ENCODE results near the gene CASP8AP2. TPM values are rescaled to one million over a fixed set of nuclear protein-coding genes. Genes with fewer than 3 reads are reported as not detected.

The CASP8AP2 gene
- total and polyA plus RNA-seq, 2 donors = 9.4 to 19.5 TPM

DNA sequence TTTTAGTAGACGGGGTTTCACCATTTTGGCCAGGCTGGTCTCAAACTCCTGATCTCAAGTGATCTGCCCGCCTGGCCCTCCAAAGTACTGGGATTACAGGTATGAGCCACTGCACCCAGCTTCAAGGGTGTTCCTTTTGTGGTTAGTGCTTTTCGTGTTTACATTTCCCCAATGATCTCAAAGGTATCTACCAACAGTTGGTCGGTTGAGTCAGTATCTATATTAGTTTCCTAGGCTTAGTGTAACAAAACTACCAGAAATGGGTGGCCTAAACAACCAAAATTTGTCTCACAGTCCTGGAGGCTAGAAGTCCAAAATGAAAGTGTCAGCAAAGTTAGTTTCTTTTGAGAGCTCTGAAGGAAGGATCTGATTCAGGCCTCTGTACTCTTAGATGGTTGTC lies 30.1 kb downstream of the CASP8AP2 start:
- Histone ChIP-seq H3K36me3 (ENCODE audit: control insufficient read depth in 2 of 2, insufficient read depth in 2 of 2, low read length in 1 of 2) (peaks cover 31 to 69% of the 10 kb centered on the region in 2 donors), H3K27me3 (ENCODE audit: control insufficient read depth in 2 of 2, insufficient read depth in 1 of 2, low read length in 1 of 2) (no peaks in the 10 kb centered on the region), H3K4me1 (ENCODE audit: control insufficient read depth in 2 of 2, insufficient read depth in 2 of 2, low read length in 2 of 2) (no peaks in the 10 kb centered on the region), H3K27ac (ENCODE audit: low read depth in 1 of 2, low read length in 1 of 2) (no peak overlapping the region), H3K4me3 (ENCODE audit: low read length in 2 of 2) (no peak overlapping the region), H3K9me3 (ENCODE audit: control insufficient read depth in 2 of 2, insufficient read depth in 1 of 2, low read length in 1 of 2) (no peaks in the 10 kb centered on the region)
- no peak for DNase-seq (ENCODE audit: low read depth in 6 of 9, low spot score in 9 of 9)
- 95% methylated on average over 4 of the region's 4 CpGs for WGBS

DNA sequence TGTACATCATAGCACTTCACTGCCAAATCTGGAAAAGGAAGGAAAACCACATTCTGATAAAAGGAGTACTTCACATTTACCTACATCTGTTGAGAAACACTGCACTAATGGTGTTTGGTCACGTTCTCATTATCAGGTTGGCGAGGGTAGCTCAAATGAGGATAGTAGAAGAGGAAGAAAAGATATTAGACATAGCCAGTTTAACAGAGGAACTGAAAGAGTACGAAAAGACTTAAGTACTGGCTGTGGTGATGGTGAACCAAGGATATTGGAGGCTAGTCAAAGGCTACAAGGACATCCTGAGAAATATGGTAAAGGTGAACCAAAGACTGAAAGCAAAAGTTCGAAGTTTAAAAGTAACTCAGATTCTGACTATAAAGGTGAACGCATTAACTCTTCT lies 32.6 kb downstream of the CASP8AP2 start:
- no peaks in the 10 kb centered on the region for H3K9me3 ChIP-seq (ENCODE audit: control insufficient read depth in 2 of 2, insufficient read depth in 1 of 2, low read length in 1 of 2)
- no peak overlapping the region for H3K27ac ChIP-seq (ENCODE audit: low read depth in 1 of 2, low read length in 1 of 2)
- WGBS = 97% methylated on average over 5 of the region's 5 CpGs
- H3K36me3 ChIP-seq (ENCODE audit: control insufficient read depth in 2 of 2, insufficient read depth in 2 of 2, low read length in 1 of 2) = peaks cover 22 to 63% of the 10 kb centered on the region in 2 donors
- no peaks in the 10 kb centered on the region for H3K4me1 ChIP-seq (ENCODE audit: control insufficient read depth in 2 of 2, insufficient read depth in 2 of 2, low read length in 2 of 2)
- H3K27me3 ChIP-seq (ENCODE audit: control insufficient read depth in 2 of 2, insufficient read depth in 1 of 2, low read length in 1 of 2) = no peaks in the 10 kb centered on the region
- no peak overlapping the region for H3K4me3 ChIP-seq (ENCODE audit: low read length in 2 of 2)
- no peak for DNase-seq (ENCODE audit: low read depth in 6 of 9, low spot score in 9 of 9)

DNA sequence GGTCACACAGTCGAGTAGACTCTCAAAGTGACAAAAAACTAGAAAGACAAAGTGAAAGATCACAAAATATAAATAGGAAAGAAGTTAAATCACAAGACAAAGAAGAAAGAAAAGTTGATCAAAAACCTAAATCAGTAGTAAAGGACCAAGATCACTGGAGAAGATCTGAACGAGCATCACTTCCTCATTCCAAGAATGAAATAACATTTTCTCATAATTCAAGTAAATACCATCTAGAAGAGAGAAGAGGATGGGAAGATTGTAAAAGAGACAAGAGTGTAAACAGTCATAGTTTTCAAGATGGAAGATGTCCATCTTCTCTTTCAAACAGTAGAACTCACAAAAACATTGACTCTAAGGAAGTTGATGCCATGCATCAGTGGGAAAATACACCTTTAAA lies 33.0 kb downstream of the CASP8AP2 start:
- Histone ChIP-seq H3K27me3 (ENCODE audit: control insufficient read depth in 2 of 2, insufficient read depth in 1 of 2, low read length in 1 of 2) (no peaks in the 10 kb centered on the region), H3K36me3 (ENCODE audit: control insufficient read depth in 2 of 2, insufficient read depth in 2 of 2, low read length in 1 of 2) (peaks cover 19 to 64% of the 10 kb centered on the region in 2 donors)
- WGBS = 87% methylated on average over 2 of the region's 2 CpGs

DNA sequence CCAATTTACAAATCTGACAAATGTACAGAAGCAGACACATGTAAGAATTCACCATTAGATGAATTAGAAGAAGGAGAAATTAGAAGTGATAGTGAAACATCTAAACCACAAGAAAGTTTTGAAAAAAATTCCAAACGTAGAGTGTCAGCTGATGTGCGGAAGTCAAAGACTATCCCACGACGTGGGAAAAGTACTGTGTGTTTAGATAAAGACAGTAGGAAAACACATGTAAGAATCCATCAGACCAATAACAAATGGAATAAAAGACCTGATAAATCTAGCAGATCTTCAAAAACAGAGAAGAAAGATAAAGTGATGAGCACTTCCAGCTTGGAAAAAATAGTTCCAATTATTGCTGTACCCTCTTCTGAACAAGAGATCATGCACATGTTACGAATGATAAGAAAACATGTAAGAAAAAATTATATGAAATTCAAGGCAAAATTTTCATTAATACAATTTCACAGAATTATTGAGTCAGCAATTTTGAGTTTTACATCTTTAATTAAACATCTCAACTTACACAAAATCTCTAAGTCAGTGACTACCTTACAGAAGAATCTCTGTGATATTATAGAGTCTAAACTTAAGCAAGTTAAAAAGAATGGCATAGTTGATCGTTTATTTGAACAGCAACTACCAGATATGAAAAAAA lies 36.5 kb downstream of the CASP8AP2 start:
- Histone ChIP-seq H3K4me3 (ENCODE audit: low read length in 2 of 2) (no peak overlapping the region), H3K9me3 (ENCODE audit: control insufficient read depth in 2 of 2, insufficient read depth in 1 of 2, low read length in 1 of 2) (no peaks in the 10 kb centered on the region), H3K27me3 (ENCODE audit: control insufficient read depth in 2 of 2, insufficient read depth in 1 of 2, low read length in 1 of 2) (no peaks in the 10 kb centered on the region), H3K27ac (ENCODE audit: low read depth in 1 of 2, low read length in 1 of 2) (no peak overlapping the region), H3K36me3 (ENCODE audit: control insufficient read depth in 2 of 2, insufficient read depth in 2 of 2, low read length in 1 of 2) (peaks cover 10 to 69% of the 10 kb centered on the region in 2 donors), H3K4me1 (ENCODE audit: control insufficient read depth in 2 of 2, insufficient read depth in 2 of 2, low read length in 2 of 2) (no peaks in the 10 kb centered on the region)
- DNase-seq (ENCODE audit: low read depth in 6 of 9, low spot score in 9 of 9) = no peak
- 97% methylated on average over 6 of the region's 6 CpGs for WGBS

More for the DNA sequence above, 33.0 kb downstream of the CASP8AP2 start:
- no peak for DNase-seq (ENCODE audit: low read depth in 6 of 9, low spot score in 9 of 9)
- no peak overlapping the region for H3K4me3 ChIP-seq (ENCODE audit: low read length in 2 of 2)
- H3K9me3 ChIP-seq (ENCODE audit: control insufficient read depth in 2 of 2, insufficient read depth in 1 of 2, low read length in 1 of 2) = no peaks in the 10 kb centered on the region
- H3K4me1 ChIP-seq (ENCODE audit: control insufficient read depth in 2 of 2, insufficient read depth in 2 of 2, low read length in 2 of 2) = no peaks in the 10 kb centered on the region
- no peak overlapping the region for H3K27ac ChIP-seq (ENCODE audit: low read depth in 1 of 2, low read length in 1 of 2)

DNA sequence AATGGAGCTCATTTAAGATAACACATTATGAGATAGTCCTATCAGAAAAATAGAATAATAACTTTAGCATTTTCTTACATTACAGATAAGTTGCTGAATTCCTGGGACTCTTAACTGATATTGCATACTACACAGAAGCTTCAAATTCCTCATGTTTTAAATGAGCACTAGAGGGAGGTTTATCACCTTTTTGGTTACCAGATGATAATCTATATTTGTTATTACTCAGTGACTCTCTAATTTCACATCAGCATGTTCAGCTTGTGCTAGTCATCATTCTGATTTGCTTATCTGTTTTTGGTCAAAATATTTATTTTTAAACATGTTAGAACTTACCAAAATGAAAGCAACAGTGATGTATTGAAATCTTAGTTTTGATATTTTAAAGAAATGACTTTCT lies 44.0 kb downstream of the CASP8AP2 start:
- H3K27ac ChIP-seq (ENCODE audit: low read depth in 1 of 2, low read length in 1 of 2) = no peak overlapping the region
- H3K4me1 ChIP-seq (ENCODE audit: control insufficient read depth in 2 of 2, insufficient read depth in 2 of 2, low read length in 2 of 2) = no peaks in the 10 kb centered on the region
- no peaks in the 10 kb centered on the region for H3K9me3 ChIP-seq (ENCODE audit: control insufficient read depth in 2 of 2, insufficient read depth in 1 of 2, low read length in 1 of 2)
- peaks cover 13 to 36% of the 10 kb centered on the region in 2 donors for H3K36me3 ChIP-seq (ENCODE audit: control insufficient read depth in 2 of 2, insufficient read depth in 2 of 2, low read length in 1 of 2)
- H3K27me3 ChIP-seq (ENCODE audit: control insufficient read depth in 2 of 2, insufficient read depth in 1 of 2, low read length in 1 of 2) = no peaks in the 10 kb centered on the region
- no peak overlapping the region for H3K4me3 ChIP-seq (ENCODE audit: low read length in 2 of 2)
- DNase-seq (ENCODE audit: low read depth in 6 of 9, low spot score in 9 of 9) = no peak

DNA sequence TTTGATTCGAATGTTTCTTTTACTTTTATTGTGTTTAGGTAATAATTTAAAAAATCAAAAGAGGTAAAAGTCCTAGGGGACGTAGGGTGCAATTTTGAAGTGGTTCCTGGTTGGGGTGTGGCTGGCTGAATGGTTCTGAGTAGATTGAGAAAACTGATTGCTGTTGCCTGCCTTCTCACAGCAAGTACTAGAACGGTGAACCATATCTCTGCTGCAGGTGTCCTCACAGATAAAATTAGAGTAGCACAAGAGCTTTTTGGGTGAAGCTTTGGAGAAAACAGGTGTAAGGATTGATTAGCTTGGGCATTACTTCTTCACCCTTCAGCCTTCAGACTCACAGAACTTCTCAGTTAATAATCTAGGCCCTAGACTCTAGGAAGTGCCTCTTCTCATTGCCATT lies 44.8 kb downstream of the CASP8AP2 start:
- Histone ChIP-seq H3K4me1 (ENCODE audit: control insufficient read depth in 2 of 2, insufficient read depth in 2 of 2, low read length in 2 of 2) (no peaks in the 10 kb centered on the region), H3K9me3 (ENCODE audit: control insufficient read depth in 2 of 2, insufficient read depth in 1 of 2, low read length in 1 of 2) (no peaks in the 10 kb centered on the region), H3K4me3 (ENCODE audit: low read length in 2 of 2) (no peak overlapping the region), H3K36me3 (ENCODE audit: control insufficient read depth in 2 of 2, insufficient read depth in 2 of 2, low read length in 1 of 2) (peaks cover 13 to 32% of the 10 kb centered on the region in 2 donors), H3K27me3 (ENCODE audit: control insufficient read depth in 2 of 2, insufficient read depth in 1 of 2, low read length in 1 of 2) (no peaks in the 10 kb centered on the region), H3K27ac (ENCODE audit: low read depth in 1 of 2, low read length in 1 of 2) (no peak overlapping the region)
- DNase-seq (ENCODE audit: low read depth in 6 of 9, low spot score in 9 of 9) = no peak
- 98% methylated on average over 3 of the region's 3 CpGs for WGBS

DNA sequence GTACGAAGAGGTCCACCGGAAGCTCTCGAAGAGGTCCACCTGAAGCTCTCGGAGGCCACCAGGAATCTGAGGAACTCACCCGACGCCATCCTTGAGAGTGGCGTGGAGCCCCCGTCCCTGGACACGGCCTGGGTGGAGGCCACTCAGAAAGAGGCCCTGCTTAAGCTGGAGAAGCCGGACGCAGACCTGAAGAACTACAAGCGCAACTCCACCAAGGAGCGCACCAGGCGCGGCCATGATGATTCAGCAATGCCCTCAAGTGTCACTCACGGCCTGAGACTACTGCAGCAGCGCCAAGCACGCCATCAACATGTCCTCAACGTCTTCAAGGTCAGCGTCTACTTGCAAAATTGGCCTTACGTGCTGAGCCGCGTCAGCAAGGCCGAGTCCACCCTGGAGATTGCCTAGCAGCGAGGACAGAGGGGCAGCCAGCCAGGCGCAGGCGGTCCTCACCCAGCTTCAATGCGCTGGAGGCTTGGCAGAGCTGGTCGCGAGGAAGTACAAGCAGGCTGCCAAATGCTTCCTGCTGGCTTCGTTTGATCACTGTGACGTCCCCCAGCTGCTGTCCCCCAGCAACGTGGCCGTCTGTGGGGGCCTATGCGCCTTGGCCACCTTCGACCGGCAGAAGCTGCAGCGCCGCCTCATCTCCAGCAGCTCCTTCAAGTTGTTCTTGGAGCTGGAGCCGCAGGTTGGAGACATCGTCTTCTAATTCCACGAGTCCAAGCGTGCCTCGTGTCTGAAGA lies 56.9 kb downstream of the CASP8AP2 start:
- Histone ChIP-seq H3K9me3 (ENCODE audit: control insufficient read depth in 2 of 2, insufficient read depth in 1 of 2, low read length in 1 of 2) (peaks cover 0 to 6% of the 10 kb centered on the region in 2 donors), H3K4me1 (ENCODE audit: control insufficient read depth in 2 of 2, insufficient read depth in 2 of 2, low read length in 2 of 2) (no peaks in the 10 kb centered on the region), H3K27ac (ENCODE audit: low read depth in 1 of 2, low read length in 1 of 2) (no peak overlapping the region), H3K4me3 (ENCODE audit: low read length in 2 of 2) (no peak overlapping the region), H3K36me3 (ENCODE audit: control insufficient read depth in 2 of 2, insufficient read depth in 2 of 2, low read length in 1 of 2) (no peaks in the 10 kb centered on the region), H3K27me3 (ENCODE audit: control insufficient read depth in 2 of 2, insufficient read depth in 1 of 2, low read length in 1 of 2) (peaks cover 6 to 35% of the 10 kb centered on the region in 2 donors)
- DNase-seq (ENCODE audit: low read depth in 6 of 9, low spot score in 9 of 9) = no peak
- 93% methylated on average over 44 of the region's 44 CpGs for WGBS

DNA sequence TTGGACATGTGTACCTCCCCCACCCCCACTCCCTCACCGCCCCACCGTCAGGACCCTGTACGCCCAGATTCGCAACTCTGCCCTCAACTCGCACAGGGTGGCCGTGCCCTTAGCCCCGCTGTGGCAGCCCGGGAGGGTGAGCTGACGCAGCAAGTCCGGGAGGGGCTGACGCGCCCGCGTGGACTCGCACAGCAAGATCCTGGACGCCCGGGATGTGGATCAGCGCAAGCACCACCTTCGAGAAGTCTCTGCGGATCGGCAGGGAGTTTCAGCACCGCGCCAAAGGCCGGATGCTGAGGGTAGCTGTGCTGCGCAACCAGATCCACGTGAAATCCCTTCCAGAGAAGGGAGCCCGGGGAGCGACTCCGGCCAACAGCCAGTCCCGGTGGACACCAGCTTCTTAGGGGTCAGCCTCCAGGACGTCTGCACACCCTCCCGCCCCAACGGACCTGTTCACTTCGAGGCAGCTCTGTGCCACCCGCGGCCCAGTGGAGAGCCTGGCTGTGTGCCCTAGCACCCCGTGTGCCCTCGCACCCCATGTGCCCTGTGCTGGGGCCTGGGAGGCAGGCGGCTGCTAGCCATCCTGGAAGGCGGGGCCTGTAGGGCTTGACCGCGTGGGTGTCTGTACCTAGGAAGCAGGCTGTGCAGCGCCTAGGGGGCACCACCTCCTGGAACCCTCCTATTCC lies 57.9 kb downstream of the CASP8AP2 start:
- no peak for DNase-seq (ENCODE audit: low read depth in 6 of 9, low spot score in 9 of 9)
- no peaks in the 10 kb centered on the region for H3K36me3 ChIP-seq (ENCODE audit: control insufficient read depth in 2 of 2, insufficient read depth in 2 of 2, low read length in 1 of 2)
- H3K9me3 ChIP-seq (ENCODE audit: control insufficient read depth in 2 of 2, insufficient read depth in 1 of 2, low read length in 1 of 2) = peaks cover 0 to 6% of the 10 kb centered on the region in 2 donors
- H3K27me3 ChIP-seq (ENCODE audit: control insufficient read depth in 2 of 2, insufficient read depth in 1 of 2, low read length in 1 of 2) = peaks cover 6 to 42% of the 10 kb centered on the region in 2 donors
- no peak overlapping the region for H3K4me3 ChIP-seq (ENCODE audit: low read length in 2 of 2)
- 27% methylated on average over 43 of the region's 43 CpGs for WGBS
- no peak overlapping the region for H3K27ac ChIP-seq (ENCODE audit: low read depth in 1 of 2, low read length in 1 of 2)
- H3K4me1 ChIP-seq (ENCODE audit: control insufficient read depth in 2 of 2, insufficient read depth in 2 of 2, low read length in 2 of 2) = no peaks in the 10 kb centered on the region

DNA sequence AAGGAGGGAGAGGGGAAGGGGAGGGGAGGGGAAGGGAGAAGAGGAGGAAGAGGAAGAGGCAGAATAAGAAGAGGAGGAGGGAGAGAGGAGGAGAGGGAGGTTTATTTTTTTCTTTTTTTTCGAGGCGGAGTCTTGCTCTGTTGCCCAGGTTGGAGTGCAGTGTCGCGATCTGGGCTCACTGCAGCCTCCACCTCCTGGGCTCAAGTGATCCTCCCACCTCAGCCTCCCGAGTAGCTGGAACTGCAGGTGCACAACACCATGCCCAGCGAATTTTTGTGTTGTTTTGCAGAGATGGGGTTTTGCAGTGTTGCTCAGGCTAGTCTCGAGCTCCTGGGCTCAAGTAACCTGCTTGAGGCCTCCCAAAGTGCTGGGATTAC lies 58.4 kb downstream of the CASP8AP2 start:
- Histone ChIP-seq H3K4me3 (ENCODE audit: low read length in 2 of 2) (no peak overlapping the region), H3K36me3 (ENCODE audit: control insufficient read depth in 2 of 2, insufficient read depth in 2 of 2, low read length in 1 of 2) (no peaks in the 10 kb centered on the region), H3K27me3 (ENCODE audit: control insufficient read depth in 2 of 2, insufficient read depth in 1 of 2, low read length in 1 of 2) (peaks cover 6 to 42% of the 10 kb centered on the region in 2 donors), H3K4me1 (ENCODE audit: control insufficient read depth in 2 of 2, insufficient read depth in 2 of 2, low read length in 2 of 2) (no peaks in the 10 kb centered on the region), H3K9me3 (ENCODE audit: control insufficient read depth in 2 of 2, insufficient read depth in 1 of 2, low read length in 1 of 2) (peaks cover 0 to 6% of the 10 kb centered on the region in 2 donors), H3K27ac (ENCODE audit: low read depth in 1 of 2, low read length in 1 of 2) (no peak overlapping the region)
- no peak for DNase-seq (ENCODE audit: low read depth in 6 of 9, low spot score in 9 of 9)
- 92% methylated on average over 7 of the region's 7 CpGs for WGBS
